Osteocyte (in vitro differentiated cells): Measurements from ENCODE around the gene ZNF860. TPM values are rescaled to one million over a fixed set of nuclear protein-coding genes. Genes with fewer than 3 reads are reported as not detected.

Experiments used
- DNase-seq: peaks from one replicate; pipeline ENCODE4 v3.0.0; 2021; ENCODE audit warnings: mixed read lengths; ENCODE audit not compliant: unreplicated experiment; ENCODE audit errors: extremely low spot score
- H3K27ac Mint-ChIP-seq: one replicate; pipeline ENCODE4 v1.8.0; 2021; ENCODE audit warnings: mild to moderate bottlenecking, mixed read lengths; ENCODE audit not compliant: unreplicated experiment
- H3K27me3 Mint-ChIP-seq: one replicate; pipeline ENCODE4 v1.8.0; 2021; ENCODE audit warnings: mixed read lengths; ENCODE audit not compliant: unreplicated experiment
- H3K36me3 Mint-ChIP-seq: one replicate; pipeline ENCODE4 v1.8.0; 2021; ENCODE audit warnings: mixed read lengths; ENCODE audit not compliant: unreplicated experiment
- H3K4me1 Mint-ChIP-seq: one replicate; pipeline ENCODE4 v1.8.0; 2021; ENCODE audit warnings: mixed read lengths; ENCODE audit not compliant: unreplicated experiment
- H3K4me3 Mint-ChIP-seq: one replicate; pipeline ENCODE4 v1.8.0; 2021; ENCODE audit warnings: mild to moderate bottlenecking, moderate library complexity, mixed read lengths; ENCODE audit not compliant: unreplicated experiment
- H3K9me3 Mint-ChIP-seq: one replicate; pipeline ENCODE4 v1.8.0; 2021; ENCODE audit warnings: mixed read lengths; ENCODE audit not compliant: unreplicated experiment
- CTCF ChIP-seq: fragments of 200-600 bp; sonication (generic); IDR thresholded peaks from 2 replicates; pipeline ENCODE4 v1.5.0; 2021; ENCODE audit warnings: antibody characterized with exemption, mild to moderate bottlenecking, moderate library complexity
- total RNA-seq: library from RNA; stranded (reverse); gene quantifications from 2 replicates; pipeline ENCODE4 v1.2.1, GENCODE V29; 2021

ZNF860 gene
- total RNA-seq, 1 donor from 2014 or later: 1.3 TPM

- no peak for DNase-seq
- Mint-ChIP-seq H3K9me3 (peaks cover 8% of the 10 kb centered on the region), H3K4me3 (no peak overlapping the region), H3K27ac (no peak overlapping the region), H3K27me3 (no peaks in the 10 kb centered on the region), H3K36me3 (peaks cover 3% of the 10 kb centered on the region), H3K4me1 (peaks cover 24% of the 10 kb centered on the region)
- no peak for TF ChIP-seq CTCF
Measured at GRCh38 chr3:32041316-32041715, 59.8 kb downstream of the ZNF860 start.

Other genes with a start within 250 kb of the ZNF860 start
- 21.7 and 24.7 TPM in 2 replicates for gene OSBPL10, start 488 bp upstream of the ZNF860 start, total RNA-seq
- gene GPD1L, start 124.9 kb downstream of the ZNF860 start, total RNA-seq: 9.1 and 10.9 TPM in 2 replicates